ENCODE measurements around the gene ANKRD34A.
A peak's percentile ranks its signal among the peaks of the same experiment; 100 is the strongest.

The ANKRD34A gene

GRCh38 chr1:145964328-145965118 lies at the start of gene ANKRD34A, which contains the start of gene POLR3GL:
Gene ANKRD34A, minus strand, starts transcription at chr1:145964575. Its CDS starts 2,816 bp downstream, at chr1:145961759.
Gene POLR3GL, plus strand, starts transcription at chr1:145964690. Its CDS starts 10,176 bp downstream, at chr1:145974866.
- peak; percentile 88 for DNase-seq

GRCh38 chr1:146013559-146013922 lies 49.2 kb upstream of the ANKRD34A start:
- no peak for DNase-seq

DNA sequence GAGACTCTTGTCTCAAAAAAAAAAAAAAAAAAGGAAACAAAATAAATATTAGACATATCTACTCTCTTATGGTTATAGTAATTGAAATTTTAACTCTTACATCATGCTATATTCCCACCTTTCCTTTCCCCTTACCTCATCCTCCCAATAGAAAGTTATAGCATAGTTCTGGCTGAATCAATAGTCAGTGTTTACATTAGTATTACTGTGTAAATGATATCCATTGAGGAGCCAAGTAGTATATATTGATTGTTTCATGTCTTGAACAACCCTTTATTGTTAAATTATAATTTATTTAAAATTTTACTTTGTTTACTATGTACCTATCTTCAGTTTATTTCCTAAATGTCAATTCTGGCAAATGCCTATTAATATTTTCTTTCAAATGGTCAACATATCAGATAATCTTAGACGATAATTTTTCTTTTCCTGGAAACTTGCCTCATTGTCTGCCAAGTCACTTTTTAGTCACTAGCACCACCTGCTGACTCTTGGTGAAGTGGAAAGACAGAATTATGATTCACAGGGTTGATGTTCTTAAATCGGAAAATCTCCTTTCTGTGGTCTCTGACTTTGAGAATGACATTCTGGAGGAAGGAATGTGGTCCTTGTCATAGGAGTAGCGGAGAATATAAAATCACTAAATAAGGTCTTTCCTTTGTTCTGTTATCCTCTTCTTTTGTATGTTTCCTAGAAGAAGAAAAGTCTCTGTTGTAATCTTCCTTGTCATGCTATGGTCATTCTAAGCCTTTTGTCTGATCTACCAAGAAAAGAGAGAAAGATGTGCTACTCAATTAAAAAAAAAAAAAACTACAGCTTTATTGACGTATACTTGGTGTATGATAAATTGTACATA lies 48.6 kb upstream of the ANKRD34A start:
- DNase-seq = peak; percentile 78

DNA sequence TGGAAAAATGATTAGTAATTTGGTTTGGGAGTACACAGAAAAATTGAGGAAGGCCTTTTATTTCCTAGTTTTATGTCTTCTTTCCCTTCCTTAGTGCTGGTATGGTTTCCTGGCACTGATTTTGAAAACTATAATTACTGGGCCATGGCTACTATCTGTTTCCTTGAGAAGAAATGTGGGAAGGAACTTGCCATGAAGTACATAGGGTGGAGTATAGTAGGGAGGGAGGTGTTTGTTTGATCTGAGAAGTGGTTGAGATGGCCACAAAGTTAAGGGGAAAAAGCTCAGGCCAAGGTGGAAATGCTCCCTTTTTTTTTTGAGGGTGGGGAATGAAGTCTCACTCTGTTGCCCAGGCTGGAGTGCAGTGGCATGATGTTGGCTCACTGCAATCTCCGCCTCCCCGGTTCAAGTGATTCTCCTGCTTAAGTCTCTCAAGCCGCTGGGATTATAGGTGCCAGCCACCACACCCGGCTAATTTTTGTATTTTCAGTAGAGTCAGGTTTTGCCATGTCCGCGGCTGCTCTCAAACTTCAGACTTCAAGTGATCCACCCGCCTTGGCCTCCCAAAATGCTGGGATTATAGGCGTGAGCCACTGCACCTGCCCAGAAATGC lies 45.9 kb upstream of the ANKRD34A start:
- no peak for DNase-seq

DNA sequence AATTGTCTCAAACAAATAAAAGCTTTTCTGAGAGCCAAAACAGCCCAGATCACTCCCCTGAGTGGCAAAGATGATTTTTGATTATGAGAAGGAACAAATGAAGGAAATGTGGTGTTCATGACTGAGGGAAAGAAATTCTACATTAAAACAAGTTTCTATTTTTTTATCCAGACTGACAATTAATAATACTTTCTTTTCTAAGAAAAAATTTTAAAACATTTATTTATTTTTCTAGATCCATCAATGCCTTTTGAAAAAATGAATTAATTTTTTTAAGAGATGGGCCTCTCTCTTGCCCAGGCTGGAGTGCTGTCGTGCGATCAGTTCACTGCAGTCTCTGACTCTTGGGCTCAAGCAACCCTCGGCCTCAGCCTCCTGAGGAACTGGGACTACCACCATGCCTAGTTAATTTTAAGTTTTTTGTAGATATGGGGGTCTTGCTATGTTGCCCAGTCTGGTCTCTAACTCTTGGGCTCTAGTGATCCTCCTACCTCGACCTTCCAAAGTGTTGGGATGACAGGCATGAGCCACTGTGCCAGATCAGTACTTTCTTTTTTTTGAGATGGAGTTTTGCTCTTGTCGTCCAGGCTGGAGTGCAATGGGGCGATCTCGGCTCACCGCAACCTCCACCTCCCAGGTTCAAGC lies 43.2 kb upstream of the ANKRD34A start:
- no peak for DNase-seq

- DNase-seq = no peak
Observed at GRCh38 chr1:146001709-146002108, 37.3 kb upstream of the ANKRD34A start.

- peak; percentile 90 for DNase-seq
Observed at GRCh38 chr1:145999321-146000024, 35.1 kb upstream of the ANKRD34A start.

GRCh38 chr1:145997718-145998023 lies 33.3 kb upstream of the ANKRD34A start:
- no peak for DNase-seq

DNA sequence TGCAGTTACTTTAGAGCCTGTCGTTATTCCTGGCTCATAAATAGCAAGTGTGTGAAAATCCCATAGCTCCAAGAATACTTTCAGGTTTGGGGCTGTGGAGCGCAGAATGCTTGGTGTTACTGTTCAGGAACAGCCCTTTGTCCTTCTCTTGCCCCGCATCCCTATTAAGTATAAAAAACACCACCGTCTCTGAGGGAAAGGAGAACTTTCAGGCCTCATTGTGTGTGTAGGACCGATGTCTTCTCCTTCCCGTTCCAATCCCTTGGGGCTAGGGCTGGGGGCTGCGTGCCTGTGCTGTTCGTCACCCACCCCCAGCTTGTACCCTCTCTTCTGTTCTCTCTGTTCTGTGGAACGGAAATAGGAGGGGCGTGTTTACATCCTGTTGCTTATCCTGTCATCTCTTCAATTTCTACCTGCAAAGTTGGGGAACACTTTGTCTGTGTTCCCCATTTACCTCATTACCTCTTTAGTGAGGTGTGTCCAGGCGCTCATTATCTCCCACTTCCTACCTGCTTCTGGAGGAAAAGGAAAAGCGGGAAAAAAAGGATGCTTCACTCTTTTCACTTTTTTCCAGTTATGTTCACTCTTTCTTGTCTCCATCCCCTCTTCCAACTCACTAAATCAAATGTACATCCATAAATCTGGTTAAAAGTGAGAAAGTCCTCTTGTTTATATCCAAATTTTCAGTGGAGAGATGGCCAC lies 32.8 kb upstream of the ANKRD34A start:
- no peak for DNase-seq

GRCh38 chr1:145996433-145997015 lies 32.1 kb upstream of the ANKRD34A start, which contains the start of gene TXNIP:
Gene TXNIP, minus strand, starts transcription at chr1:145996579. Its CDS starts 313 bp downstream, at chr1:145996266.
- peak; percentile 99 for DNase-seq

- DNase-seq = no peak
Observed at GRCh38 chr1:145995964-145996432, 31.6 kb upstream of the ANKRD34A start.

DNA sequence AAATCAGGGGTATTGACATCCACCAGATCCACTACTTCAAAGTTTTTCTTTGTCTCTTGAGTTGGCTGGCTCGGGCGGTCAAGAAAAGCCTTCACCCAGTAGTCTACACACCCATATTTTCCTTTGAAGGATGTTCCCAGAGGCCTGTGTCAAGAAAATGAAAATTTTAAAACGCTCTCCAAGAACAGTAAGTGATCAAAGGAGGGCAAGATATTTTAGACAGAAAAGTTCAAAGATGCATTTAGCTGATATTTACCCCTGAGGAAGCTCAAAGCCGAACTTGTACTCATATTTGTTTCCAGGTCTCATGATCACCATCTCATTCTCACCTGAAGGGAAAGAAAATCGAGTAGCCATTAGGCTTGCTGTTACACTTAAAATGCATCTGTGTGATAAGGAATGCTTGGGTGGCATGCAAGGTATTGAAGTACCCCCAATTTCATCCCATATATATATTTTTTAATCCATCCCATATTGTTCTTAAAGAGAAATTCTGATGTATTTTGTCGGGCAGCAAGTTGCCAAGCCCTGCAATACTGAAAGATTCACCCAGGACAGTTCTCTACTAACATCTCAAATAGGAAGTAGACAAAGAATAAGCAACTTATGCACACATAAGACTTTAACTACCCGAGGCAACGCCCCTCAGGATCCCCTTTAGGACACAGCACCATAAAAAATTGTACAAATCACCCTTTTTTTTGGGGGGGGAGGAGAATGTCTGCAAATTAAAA lies 30.9 kb upstream of the ANKRD34A start:
- DNase-seq = no peak

DNA sequence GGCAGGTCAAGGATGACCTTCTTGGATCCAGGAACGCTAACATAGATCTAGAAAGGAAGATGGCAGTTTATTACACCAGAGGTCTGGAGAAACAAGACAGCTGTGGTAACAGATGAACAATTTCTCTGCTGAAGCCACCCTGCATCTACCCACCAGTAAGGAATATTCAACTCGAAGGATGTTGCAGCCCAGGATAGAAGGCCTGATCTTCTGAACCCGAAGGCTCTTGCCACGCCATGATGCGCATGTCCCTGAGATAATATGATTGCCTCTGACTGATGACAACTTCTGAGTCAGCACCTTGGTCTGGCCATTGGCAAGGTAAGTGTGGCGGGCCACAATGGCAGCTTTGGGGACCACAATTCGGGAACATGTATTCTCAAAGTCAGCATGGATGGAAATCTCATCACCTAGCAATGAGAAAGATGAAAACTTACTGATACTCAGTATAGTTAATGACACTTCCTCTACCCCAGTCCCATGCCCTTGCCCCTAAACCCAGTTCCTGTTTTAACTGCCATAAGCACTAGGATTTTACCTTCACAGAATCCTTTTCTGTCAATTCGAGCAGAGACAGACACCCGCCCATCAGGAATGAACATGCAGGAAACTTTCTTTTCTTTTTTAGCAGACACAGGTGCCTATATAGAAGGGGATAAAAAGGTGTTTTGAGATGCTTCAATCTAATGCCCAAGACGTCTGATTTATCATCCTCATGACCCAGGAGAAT lies 30.2 kb upstream of the ANKRD34A start:
- DNase-seq = peak; percentile 17

DNA sequence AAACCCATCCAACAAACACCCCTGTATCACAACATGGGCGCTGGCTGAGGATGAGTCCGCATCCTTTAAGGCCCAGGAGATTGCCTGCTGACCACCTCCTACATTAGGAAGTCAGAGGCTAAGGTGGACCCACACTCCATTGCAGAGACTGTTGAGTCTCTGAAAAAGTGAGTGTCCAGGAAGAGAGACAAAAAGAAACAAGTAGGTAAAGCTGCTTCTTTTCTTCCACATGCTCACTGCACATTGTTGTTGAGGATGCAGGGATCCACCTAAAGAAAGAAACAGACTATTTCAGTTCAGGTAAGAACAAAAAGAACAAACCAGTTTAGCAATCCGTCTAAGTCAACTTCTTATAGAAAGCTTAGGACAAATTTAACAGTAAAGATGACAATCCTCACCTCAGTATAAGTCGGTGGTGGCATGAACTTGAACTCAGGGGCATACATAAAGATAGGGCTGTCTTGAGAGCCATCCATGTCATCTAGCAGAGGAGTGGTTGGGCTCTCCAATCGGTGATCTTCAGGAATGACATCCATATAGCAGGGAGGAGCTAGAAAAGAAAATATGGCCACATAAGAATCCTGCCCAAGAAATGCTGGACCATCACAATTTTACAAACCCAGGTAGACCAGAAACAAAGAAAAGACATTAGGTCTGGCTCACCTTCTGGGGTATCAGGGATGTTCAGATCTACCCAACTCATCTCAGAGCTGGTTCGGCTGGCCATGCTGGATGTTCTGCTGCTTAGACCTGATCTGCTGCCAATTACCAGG lies 29.4 kb upstream of the ANKRD34A start:
- no peak for DNase-seq

DNA sequence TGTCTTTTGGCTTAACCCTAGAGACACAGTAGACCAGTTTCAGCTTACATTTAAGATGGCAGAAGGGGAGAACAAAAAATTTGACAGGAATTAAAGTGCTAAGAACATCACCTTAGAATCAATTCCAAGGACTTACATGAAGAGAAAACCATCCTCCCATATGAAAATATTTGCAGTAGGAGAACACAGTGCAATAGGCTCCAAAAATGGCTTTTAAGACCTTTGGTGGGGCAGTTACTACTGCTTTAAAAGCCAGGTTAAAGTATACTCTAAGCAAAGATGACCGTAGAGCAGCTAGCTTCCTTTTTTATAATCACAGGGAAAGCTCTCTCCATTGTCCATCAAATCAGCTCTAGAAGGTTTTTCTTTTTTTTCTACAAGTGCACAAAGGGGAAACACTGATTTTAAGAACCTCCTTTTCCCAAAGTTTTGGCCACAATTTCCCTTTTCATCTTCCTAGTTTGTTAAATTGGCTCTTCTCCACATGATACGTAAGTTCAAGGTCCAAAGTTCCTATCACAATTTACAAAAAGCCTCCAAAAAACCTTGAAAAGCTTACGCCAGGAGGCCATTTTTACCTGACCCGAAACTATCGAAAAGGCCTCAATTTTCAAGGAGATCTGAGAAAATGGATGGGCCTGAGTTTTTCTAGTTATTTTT lies 28.7 kb upstream of the ANKRD34A start:
- no peak for DNase-seq

GRCh38 chr1:145992502-145992936 lies 28.1 kb upstream of the ANKRD34A start:
- no peak for DNase-seq

DNA sequence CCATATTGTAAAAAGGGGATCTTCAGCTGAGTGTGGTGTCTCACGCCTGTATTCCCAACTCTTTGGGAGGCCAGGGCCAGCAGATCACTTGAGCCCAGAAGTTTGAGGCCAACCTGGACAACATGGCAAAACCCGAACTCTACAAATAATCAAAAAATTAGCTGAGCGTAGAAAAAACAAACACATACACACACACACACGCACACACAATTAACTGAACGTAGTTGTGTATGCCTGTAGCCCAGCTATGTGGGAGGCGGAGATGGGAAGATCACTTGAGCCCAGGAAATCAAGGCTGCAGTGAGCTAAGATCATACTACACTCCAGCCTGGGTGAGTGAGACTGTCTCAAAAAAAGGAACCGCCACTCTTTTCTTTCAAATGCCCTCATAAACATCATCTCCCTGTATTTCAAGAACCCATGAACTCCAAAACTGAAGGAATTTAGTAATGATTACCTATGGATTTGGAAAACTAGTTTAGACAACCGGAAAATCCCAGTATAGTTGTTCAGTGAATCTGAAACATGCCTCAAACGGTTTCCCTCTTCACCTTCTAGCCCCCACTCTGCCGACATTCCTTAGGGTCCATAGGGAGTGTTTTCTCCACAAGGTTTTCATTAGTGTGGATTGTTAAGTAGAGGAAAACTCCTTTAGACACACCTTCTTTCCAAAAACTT lies 27.5 kb upstream of the ANKRD34A start:
- peak; percentile 55 for DNase-seq

Measured in NCI-H1105 treated with DMSO at 0.1 percent for 48 hours (cell line).